Midbrain (tissue), 1 donor: Measurements from ENCODE around the gene ZNF554.
"Not testable (repeated sequence)": the region's sequence is repeated elsewhere in the genome, so short reads cannot be mapped to it uniquely, and the experiment has no call there.

Source experiments
- DNase-seq: peaks from one replicate; lab custom pipeline; 2025; lab: John Stamatoyannopoulos, UW

ZNF554 gene

DNA sequence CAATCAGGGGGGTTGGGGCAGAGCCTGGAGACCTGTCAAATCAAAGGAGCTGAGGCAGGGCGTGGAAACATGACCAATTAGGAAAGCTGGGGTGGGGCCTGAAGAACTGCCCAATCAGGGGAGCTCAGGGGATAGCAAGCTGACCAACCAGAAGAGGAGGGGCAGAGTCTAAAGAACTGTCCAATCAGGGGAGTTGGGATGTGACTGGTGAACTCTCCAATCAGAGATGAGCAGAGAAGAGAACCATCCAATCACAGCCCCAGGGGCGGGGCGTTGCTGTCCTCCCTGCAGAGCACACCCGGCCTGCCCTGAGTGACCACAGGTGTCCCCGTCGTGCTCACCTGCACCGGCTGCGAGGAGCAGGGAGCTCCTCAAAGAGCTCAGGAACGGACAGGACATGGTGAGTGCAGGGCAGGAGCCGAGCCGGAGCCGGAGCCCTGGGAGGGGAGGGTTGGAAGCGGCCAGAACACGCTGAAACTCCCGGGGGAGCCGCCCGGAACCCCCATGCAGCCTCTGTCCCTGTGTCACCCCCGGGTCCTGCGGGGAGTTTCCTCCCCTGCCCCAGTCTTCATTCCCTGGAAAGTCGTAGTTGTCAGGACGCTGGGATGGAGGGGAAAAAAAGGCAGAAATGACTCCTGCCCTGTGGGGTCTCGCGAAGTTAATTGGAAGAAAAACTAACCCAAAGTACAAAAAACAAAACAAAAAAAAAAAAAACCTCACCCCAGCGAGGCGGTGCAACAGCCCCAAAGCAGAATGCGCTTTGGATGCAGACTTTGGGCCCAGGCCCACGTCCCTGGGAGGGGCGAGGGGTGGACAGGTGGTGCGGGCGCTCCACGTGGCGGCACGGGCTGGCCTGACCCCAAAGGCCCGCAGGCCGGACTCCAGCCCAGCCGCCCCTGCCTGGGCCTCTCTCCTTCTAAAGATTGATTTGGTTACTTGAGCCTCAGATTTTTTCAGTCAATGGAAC lies 47.6 kb downstream of the ZNF554 start, which contains the start of gene ZNF556:
ZNF556 (plus strand) TSS at position 311 of the 967 bp plus-strand sequence; CDS start at position 398, 87 bp downstream.
- DNase-seq: peak; percentile 8

DNA sequence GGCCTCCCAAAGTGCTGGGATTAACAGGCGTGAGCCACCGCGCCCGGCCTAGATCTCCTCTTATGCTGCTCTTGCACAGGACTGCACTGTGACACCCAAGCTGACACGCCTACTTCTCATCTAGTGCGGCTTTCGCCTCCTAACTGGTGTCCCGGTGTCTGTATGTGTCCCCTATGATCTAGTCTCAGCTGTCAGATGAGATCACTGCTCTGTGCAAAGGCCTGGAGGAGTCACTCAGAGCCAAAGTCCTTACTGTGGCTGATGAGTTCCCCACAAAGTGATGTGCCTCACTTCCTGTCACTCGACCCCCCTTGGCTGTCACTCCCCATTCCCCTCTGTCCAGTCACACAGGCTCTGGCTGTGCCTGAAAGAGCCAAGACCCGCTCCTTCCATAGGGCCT lies 50.0 kb downstream of the ZNF554 start:
- DNase-seq: no peak

DNA sequence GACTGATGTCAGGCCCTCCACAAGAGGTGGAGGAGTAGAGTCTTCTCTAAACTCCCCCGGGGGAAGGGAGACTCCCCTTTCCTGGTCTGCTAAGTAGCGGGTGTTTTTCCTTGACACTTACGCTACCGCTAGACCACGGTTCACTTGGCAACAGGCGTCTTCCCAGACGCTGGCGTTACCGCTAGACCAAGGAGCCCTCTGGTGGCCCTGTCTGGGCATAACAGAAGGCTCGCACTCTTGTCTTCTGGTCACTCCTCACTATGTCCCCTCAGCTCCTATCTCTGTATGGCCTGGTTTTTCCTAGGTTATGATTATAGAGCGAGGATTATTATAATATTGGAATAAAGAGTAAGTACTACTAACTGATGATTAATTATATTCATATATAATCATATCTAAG lies 52.5 kb downstream of the ZNF554 start:
- not testable (repeated sequence) for DNase-seq

DNA sequence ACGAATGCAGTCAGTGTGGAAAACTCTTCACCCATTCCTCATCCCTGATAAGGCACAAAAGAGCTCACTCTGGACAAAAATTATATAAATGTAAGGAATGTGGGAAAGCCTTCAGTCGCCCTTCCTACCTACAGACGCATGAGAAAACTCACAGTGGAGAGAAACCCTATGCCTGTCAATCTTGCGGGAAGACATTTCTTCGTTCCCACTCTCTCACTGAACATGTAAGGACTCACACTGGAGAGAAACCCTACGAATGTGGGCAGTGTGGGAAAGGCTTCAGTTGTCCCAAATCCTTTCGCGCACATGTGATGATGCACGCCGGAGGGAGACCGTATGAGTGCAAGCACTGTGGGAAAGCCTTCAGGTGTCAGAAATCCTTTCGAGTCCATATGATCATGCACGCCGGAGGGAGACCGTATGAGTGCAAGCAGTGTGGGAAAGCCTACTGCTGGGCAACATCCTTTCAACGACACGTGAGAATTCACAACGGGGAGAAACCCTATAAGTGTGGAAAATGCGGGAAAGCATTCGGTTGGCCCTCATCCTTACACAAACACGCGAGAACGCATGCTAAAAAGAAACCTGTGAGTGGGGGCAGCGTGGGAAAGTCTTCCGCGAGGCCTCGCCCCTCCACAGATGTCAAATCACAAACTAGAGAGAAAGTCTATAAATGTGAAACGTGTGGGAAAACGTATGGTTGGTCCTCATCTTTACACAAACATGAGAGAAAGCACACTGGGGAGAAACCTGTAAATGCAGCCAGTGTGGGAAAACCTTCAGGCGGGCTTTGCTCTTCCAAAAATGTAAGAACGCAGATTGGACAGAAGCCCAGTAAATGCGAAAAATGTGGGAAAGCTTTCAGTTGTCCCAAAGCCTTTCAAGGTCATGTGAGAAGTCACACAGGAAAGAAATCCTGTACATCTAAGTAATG lies 58.0 kb downstream of the ZNF554 start:
- no peak for DNase-seq

DNA sequence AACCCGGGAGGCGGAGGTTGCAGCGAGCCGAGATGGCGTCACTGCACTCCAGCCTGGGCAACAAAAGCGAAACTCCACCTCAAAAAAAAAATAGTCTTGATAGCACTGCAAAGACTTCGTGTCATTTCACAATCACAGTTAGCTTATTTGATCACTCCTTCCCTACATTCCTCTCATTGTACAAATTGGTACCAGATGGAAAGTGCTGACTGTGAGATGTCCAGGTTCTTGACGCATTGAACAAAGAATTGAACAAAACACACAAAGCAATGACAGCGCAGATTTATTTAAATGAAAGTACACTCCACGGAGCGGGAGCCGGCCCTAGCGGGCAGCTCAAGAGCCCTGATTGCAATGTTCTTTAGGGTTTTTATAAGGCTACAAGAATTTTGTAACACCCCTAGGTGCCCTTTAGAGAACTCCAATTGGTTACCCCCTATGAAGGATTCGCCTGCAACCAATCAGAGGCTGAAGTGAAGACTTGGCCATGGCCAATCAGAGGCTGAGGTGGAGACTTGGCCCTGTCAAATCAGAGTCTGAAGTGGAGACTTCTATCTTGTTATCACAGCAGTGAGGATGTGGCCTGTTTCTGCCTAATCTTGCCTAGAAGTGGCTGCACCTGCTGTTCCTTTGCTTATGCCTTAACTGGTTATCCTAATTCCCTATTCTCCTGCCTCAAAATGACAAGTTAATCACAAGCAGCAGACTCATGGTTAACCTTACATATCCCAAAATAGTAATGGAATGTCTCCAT lies 64.2 kb downstream of the ZNF554 start:
- no peak for DNase-seq

DNA sequence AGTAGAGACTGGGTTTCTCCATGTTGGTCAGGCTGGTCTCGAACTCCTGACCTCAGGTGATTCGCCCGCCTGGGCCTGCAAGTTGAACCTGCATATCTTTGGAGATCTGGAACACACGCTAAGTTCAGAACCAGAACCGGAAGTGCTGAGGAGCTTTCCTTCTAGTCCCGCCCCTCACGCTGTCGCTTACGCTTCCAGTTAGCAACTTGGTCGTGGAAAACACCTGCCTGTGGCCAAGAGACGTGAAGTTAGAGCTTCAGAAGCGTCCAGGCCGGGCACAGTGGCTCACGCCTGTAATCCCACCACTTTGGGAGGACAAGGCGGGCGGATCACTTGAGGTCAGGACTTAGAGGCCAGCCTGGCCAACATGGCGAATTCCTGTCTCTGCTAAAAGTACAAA lies 66.1 kb downstream of the ZNF554 start:
- DNase-seq: no peak
